ENCODE results near the gene BAK1.

DNA sequence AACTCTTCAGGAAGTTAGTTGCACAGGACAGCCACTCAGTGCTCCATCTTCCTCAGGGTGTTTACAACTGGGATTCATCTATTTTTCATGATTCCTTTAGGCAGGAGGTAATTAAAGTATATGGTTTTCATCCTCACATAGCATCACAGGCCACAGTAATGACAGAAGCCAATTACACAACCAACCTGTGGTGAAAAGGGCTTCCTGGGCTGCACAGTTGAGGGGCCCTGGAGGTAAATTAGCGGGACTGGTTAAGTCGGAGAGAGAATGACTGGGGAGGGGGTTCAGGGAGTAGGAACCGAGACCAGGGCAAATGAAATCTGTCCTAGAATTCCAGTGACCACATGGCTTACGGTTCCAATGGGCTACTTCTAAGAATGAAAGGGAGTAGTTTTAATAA, 37.0 kb downstream of the BAK1 start:
- no peak for TF ChIP-seq POLR2AphosphoS5 (IDR thresholded peaks at IDR 0.05; ENCODE audit: low read depth)
- TF ChIP-seq CTCF (IDR thresholded peaks at IDR 0.05; ENCODE audit: insufficient read depth, low read length), result no peak
- TF ChIP-seq, protein P1, sequence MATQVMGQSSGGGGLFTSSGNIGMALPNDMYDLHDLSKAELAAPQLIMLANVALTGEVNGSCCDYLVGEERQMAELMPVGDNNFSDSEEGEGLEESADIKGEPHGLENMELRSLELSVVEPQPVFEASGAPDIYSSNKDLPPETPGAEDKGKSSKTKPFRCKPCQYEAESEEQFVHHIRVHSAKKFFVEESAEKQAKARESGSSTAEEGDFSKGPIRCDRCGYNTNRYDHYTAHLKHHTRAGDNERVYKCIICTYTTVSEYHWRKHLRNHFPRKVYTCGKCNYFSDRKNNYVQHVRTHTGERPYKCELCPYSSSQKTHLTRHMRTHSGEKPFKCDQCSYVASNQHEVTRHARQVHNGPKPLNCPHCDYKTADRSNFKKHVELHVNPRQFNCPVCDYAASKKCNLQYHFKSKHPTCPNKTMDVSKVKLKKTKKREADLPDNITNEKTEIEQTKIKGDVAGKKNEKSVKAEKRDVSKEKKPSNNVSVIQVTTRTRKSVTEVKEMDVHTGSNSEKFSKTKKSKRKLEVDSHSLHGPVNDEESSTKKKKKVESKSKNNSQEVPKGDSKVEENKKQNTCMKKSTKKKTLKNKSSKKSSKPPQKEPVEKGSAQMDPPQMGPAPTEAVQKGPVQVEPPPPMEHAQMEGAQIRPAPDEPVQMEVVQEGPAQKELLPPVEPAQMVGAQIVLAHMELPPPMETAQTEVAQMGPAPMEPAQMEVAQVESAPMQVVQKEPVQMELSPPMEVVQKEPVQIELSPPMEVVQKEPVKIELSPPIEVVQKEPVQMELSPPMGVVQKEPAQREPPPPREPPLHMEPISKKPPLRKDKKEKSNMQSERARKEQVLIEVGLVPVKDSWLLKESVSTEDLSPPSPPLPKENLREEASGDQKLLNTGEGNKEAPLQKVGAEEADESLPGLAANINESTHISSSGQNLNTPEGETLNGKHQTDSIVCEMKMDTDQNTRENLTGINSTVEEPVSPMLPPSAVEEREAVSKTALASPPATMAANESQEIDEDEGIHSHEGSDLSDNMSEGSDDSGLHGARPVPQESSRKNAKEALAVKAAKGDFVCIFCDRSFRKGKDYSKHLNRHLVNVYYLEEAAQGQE (IDR thresholded peaks at IDR 0.05; ENCODE audit: insufficient replicate concordance, low read depth), result no peak
- TF ChIP-seq SPI1 (IDR thresholded peaks at IDR 0.05; ENCODE audit: borderline replicate concordance, low read depth), result no peak

All from HL-60 (cell line).